Endothelial cell (in vitro differentiated cells): ENCODE measurements around the gene RPS6KL1. TPM values are rescaled to one million over a fixed set of nuclear protein-coding genes. Genes with fewer than 3 reads are reported as not detected.

Experiments used
- DNase-seq: peaks from one replicate; pipeline ENCODE4 v3.0.0; 2021; ENCODE audit warnings: low spot score
- H3K27ac Mint-ChIP-seq: one replicate; pipeline ENCODE4 v1.8.0; 2021; ENCODE audit warnings: mixed read lengths, inconsistent platforms; ENCODE audit not compliant: unreplicated experiment
- H3K27me3 Mint-ChIP-seq: one replicate; pipeline ENCODE4 v1.8.0; 2021; ENCODE audit warnings: mild to moderate bottlenecking, moderate library complexity, mixed read lengths, inconsistent platforms; ENCODE audit not compliant: unreplicated experiment
- H3K36me3 Mint-ChIP-seq: one replicate; pipeline ENCODE4 v1.8.0; 2021; ENCODE audit warnings: mild to moderate bottlenecking, low read depth, mixed read lengths, inconsistent platforms; ENCODE audit not compliant: unreplicated experiment
- H3K4me1 Mint-ChIP-seq: one replicate; pipeline ENCODE4 v1.8.0; 2021; ENCODE audit warnings: mild to moderate bottlenecking, mixed read lengths, inconsistent platforms; ENCODE audit not compliant: unreplicated experiment
- H3K4me3 Mint-ChIP-seq: one replicate; pipeline ENCODE4 v1.8.0; 2021; ENCODE audit warnings: mild to moderate bottlenecking, mixed read lengths, inconsistent platforms; ENCODE audit not compliant: unreplicated experiment
- H3K9me3 Mint-ChIP-seq: one replicate; pipeline ENCODE4 v1.8.0; 2021; ENCODE audit warnings: mixed read lengths, inconsistent platforms; ENCODE audit not compliant: unreplicated experiment
- CTCF ChIP-seq: fragments of 200-600 bp; sonication (generic); IDR thresholded peaks from one replicate; pipeline ENCODE4 v1.5.0; 2021; ENCODE audit warnings: antibody characterized with exemption; ENCODE audit not compliant: unreplicated experiment
- total RNA-seq: library from RNA; stranded (reverse); fragmentation: NEBNext Ultra II Directional; extraction: Animal tissue kit (Norgen Biotek cat#: 25700); gene quantifications from one replicate; pipeline ENCODE4 v1.2.1, GENCODE V29; 2021; ENCODE audit not compliant: unreplicated experiment

The RPS6KL1 gene
- total RNA-seq, 1 donor from 2014 or later = 2.3 TPM

GRCh38 chr14:74954947-74955228, 31.8 kb upstream of the RPS6KL1 start:
- H3K36me3 Mint-ChIP-seq = peaks cover 8% of the 10 kb centered on the region
- H3K4me1 Mint-ChIP-seq = peaks cover 3% of the 10 kb centered on the region
- no peak for TF ChIP-seq CTCF
- no peaks in the 10 kb centered on the region for H3K9me3 Mint-ChIP-seq
- no peak overlapping the region for H3K27ac Mint-ChIP-seq
- no peak for DNase-seq
- H3K27me3 Mint-ChIP-seq = peaks cover 15% of the 10 kb centered on the region
- H3K4me3 Mint-ChIP-seq = no peak overlapping the region

GRCh38 chr14:74954232-74954946, 31.3 kb upstream of the RPS6KL1 start:
- peaks cover 3% of the 10 kb centered on the region for H3K4me1 Mint-ChIP-seq
- peaks cover 16% of the 10 kb centered on the region for H3K27me3 Mint-ChIP-seq
- H3K27ac Mint-ChIP-seq = no peak overlapping the region
- no peak overlapping the region for H3K4me3 Mint-ChIP-seq
- peaks cover 8% of the 10 kb centered on the region for H3K36me3 Mint-ChIP-seq
- TF ChIP-seq CTCF = no peak
- H3K9me3 Mint-ChIP-seq = no peaks in the 10 kb centered on the region
- no peak for DNase-seq

- no peak overlapping the region for H3K27ac Mint-ChIP-seq
- peaks cover 3% of the 10 kb centered on the region for H3K4me1 Mint-ChIP-seq
- H3K4me3 Mint-ChIP-seq = no peak overlapping the region
- peaks cover 8% of the 10 kb centered on the region for H3K36me3 Mint-ChIP-seq
- H3K9me3 Mint-ChIP-seq = no peaks in the 10 kb centered on the region
- DNase-seq = no peak
- no peak for TF ChIP-seq CTCF
- peaks cover 15% of the 10 kb centered on the region for H3K27me3 Mint-ChIP-seq
Measured at GRCh38 chr14:74953686-74954085, 30.6 kb upstream of the RPS6KL1 start.

GRCh38 chr14:74952697-74953484, 29.8 kb upstream of the RPS6KL1 start:
- H3K36me3 Mint-ChIP-seq = peaks cover 8% of the 10 kb centered on the region
- peaks cover 3% of the 10 kb centered on the region for H3K4me1 Mint-ChIP-seq
- no peak overlapping the region for H3K27ac Mint-ChIP-seq
- DNase-seq = no peak
- peaks cover 12% of the 10 kb centered on the region for H3K27me3 Mint-ChIP-seq
- no peaks in the 10 kb centered on the region for H3K9me3 Mint-ChIP-seq
- no peak for TF ChIP-seq CTCF
- H3K4me3 Mint-ChIP-seq = no peak overlapping the region

GRCh38 chr14:74952180-74952665, 29.2 kb upstream of the RPS6KL1 start:
- TF ChIP-seq CTCF = no peak
- Mint-ChIP-seq H3K4me3 (no peak overlapping the region), H3K36me3 (peaks cover 8% of the 10 kb centered on the region), H3K27ac (no peak overlapping the region), H3K4me1 (peaks cover 3% of the 10 kb centered on the region), H3K27me3 (peaks cover 12% of the 10 kb centered on the region), H3K9me3 (no peaks in the 10 kb centered on the region)
- no peak for DNase-seq
